HG03139 (cell line): ENCODE measurements around the gene TREML2.

ENCODE experiments used
- ATAC-seq: cut with Tn5 transposase; IDR thresholded peaks from one replicate; pipeline ENCODE4 v1.9.1; 2021; ENCODE audit not compliant: unreplicated experiment

Gene TREML2

DNA sequence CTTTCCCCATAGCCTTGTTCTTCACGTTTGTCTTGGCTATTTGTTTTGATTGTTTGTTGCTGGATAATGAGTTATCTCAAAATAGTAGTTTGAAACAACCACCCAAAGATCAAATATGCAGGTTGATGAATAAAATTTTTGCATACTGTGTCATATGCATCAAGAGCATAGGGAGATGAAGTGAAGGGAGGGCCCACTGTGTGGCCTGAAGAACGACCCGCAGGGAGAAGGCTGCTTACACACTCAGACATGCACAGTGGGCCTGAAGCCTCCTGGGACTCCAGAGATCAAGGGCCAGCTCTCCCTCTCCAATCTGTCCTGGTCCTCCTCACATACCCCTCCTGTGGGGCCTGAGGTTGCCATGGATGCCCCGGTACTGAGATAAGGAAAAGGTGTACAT is 21.8 kb downstream of the TREML2 start:
- no peak for ATAC-seq

DNA sequence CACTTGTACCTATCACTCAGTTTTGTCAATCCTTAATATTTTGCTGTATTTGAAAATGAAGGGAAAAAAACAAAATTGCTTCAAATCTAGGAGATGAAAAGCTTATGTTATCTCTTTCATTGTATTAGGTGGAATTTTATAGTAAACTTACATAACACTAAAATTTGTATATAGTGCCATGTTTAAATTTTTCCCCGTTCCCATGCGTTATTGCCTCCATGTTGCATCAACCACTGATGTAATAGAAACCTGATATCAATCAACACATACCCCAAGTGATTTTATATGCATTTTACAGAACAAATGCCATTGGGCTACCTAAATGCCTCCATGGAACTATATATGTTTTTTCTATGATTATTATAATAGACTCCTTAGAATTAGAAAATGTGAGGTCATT is 23.3 kb downstream of the TREML2 start:
- no peak for ATAC-seq

DNA sequence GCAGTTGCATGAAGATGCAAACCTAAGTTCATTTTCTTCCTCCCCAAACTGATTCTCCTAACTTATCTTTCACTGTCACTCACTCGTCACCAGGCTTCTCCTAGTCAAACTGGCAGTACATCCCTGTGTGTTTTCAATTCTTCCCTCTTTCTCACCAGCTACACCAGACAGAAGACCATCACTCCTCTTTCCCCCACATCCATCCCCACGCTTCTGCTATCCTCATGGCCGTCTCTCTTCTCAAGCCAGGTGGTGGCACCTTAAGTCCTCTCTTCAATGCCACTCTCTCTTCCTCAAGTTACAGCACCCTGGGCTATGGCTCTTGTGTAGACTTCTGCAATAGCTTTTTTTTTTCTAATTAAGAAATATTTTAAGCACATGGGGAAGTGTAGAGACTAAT is 23.7 kb downstream of the TREML2 start:
- ATAC-seq = no peak

DNA sequence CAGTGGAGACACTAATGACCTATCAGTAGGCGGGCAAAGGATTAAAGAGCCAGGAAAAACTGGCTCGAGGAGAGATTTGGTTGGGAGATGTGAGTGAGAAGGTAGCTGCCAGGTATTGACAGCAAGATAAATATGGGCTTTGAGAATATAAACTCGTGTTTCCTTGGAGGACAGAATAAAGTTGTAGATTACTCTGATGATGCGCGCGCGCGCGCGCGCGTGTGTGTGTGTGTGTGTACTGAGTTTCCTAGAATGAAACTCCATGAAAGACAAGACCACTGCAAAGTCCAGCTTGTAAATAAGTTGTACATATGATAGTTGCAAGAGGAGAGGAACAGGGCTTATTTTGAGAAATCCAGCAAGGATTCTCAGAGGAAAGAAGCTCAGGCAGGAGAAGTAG is 24.8 kb downstream of the TREML2 start:
- ATAC-seq = no peak

DNA sequence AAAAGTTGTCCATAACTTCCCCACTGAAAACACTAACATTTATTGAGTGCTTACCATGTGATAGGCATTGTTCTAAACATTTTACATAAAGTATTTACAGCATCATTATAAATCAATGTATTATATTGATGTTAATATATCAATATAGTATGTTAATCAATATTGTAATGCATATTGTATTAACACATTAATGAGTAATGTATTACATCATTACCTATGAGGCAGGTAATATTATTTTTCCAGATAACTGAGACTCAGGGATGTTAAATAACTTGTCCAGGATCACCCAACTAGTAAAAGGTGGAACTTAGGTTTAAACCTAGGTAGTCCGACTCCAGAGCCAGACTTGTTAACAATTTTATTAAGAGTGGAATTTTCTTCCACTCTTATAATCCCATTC is 25.9 kb downstream of the TREML2 start:
- no peak for ATAC-seq

DNA sequence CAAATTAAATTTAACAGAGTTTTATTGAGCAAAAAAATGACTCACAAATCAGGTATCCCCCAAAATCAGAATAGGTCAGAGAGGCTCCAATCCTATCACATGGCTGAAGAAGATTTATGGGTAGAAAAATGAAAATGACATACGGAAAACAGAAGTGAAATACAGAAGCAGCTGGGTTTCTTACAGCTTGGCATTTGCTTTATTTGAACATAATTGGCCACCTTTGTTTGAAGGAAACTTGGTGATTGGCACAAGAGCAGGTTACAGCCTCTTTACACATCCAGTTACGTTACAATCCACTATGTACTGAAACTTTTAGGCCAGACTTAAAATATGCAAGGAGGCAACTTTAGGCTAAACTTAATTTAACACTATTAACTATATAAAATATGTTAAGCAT is 26.3 kb downstream of the TREML2 start:
- ATAC-seq = no peak

DNA sequence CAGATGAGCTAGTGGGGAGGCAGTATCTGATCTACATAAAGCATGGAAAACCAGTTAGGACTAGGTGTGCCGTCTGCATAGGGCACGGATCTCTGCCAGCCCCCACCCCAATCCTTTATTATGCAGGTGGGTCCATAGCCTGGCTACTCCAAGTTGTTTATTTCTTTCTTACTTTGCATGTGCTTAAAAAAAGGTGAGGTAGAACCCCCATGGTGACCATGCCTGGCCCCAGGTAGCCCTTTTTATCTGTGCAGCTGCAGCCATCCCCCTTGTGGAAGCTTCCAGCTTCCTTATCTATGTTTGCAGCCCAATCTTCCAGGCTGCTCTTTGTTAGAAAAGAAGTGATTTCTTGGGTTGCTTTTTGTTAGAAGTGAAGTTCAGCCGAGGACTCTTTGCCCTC is 29.0 kb downstream of the TREML2 start:
- ATAC-seq = no peak

DNA sequence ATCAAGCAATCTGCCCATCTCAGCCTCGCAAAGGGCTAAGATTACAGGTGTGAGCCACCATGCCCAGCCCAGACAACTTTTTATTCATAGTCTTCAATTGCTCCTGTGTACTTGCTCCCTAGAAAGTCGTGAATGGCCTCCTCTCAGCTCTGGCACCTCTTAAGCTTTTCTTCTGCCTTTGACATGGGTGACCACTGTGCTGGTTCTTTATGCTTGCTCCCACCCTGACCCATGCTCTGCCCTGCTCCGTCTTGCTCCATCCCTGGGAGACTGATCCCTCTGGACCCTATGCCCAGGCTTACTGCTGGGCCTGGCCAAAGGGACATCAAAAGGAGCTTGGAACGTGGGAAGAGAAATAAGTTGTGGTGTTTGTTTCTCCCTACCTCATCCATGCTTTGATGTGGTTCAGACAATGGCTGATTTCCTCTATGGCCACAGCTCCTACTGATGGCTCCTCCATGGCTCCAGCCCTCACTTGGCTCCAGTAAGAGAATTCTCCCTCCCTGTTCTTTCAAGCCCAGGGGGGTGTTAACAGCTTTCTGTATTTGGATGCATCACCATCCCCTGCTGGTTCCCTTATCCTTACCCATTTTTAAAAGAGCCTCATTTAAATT is 30.3 kb downstream of the TREML2 start:
- no peak for ATAC-seq

DNA sequence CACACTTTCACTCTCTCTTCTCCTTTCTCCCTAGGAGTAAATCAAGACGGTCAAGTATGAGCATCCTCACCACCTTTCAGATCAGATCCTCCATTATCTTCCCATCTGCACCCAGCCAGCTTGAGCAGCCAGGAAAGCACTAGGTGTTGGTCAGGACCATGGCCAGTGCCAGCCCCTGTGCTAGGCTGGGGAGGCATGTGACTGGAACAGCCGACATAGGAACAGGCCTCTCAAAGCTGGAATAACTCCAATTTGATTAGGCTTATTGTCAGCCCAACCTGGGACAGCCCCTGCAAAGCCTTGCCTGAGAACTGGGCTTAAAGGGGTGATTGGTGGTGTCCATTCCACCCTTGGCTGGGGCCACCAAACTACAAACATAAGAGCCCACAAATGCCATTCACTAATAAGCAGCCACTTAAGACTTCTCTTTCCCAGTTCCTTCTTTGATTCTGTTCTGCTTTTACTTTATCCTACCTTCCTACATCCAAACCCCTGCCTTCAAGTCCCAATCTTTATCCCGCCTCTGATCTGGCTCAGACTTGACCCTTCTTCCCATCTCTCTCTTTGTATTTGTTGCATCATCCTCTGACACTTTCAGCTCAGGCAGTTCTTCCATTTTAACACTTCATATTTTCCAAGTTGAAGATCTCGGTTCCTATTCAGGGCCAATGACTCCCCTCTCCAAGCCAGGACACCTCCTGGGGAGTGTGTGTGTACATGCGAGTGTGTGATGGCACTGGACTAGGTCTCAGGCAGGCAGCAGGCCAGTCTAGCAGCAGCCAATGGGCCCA is 33.6 kb downstream of the TREML2 start:
- ATAC-seq = no peak

DNA sequence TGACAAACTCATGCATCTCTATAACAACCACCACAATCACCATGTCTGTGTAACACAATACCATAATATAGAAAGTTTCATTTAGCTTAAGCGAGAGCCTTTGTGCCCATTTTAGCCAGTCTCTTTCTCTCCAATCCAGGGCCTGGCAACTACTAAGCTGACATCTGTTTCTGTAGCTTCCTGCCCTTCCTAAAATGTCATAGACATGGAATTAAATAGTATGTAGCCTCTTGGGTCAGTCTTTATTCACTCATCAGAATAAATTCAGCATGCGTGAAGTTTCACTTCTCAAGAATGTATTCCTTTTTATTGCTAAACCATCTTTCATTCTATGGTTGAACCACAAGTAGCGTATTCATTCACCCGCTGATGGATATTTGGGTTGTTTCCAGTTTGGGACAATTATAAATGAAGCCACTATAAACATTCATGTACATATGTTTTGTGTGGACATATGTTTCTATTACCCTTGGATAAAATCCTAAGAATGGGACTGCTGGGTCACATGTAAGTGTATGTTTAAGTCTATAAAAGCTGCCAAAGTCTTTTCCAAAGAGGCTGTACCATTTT is 36.3 kb downstream of the TREML2 start:
- ATAC-seq = no peak

DNA sequence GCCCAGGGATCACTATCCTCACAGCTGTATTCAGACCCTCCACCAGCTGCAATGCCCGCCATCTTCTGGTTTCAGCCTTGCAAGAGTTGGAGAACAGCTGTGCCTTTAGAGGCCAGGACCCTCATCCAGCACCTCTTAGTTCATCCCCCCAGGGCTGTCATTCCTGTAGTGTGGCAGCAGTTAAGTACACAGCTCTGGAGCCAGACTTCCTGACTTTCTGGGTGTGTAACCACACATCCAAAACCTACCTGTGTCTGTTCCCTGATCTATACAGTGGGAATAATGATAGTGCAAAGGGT is 37.6 kb downstream of the TREML2 start:
- no peak for ATAC-seq

DNA sequence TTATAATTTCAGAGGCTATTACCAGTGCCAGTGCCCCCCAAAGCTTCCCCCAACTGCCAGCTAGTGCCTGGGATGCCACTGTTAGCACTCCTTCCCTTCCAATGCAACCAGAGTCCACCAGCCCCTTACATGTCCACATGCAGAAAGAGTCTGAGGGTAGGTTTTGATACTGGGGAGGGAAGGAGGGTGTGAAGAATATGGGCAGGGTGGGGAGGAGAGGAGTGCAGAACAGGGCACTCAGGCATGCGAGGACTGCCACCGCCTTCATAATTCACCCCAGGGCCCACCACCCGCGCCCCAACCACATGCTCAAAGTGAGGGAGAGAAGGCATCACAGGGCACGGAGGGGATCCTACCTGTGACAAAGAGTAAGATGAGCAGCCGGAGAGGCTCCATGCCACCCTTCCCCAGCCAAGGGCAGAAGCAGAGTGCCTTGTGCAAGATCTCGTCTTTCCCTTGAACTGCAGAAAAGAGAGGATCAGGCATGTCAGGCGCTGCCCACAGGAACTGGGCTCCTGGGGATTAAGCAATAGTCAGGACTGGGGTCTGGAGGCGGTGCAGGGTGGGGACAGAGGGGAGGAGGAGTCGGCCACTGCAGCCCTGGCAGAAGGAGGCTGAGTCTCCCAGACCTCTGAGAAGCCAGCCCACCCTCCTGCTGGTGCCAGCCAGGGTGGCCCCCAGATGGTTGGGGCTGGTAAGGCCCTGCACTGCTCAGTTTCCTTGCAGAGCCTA is 38.1 kb downstream of the TREML2 start, which contains the start of gene TREM2:
Gene TREM2 (minus strand): TSS at position 430 of the 732 bp plus-strand sequence. CDS start 34 bp downstream, at position 396.
- ATAC-seq = no peak

DNA sequence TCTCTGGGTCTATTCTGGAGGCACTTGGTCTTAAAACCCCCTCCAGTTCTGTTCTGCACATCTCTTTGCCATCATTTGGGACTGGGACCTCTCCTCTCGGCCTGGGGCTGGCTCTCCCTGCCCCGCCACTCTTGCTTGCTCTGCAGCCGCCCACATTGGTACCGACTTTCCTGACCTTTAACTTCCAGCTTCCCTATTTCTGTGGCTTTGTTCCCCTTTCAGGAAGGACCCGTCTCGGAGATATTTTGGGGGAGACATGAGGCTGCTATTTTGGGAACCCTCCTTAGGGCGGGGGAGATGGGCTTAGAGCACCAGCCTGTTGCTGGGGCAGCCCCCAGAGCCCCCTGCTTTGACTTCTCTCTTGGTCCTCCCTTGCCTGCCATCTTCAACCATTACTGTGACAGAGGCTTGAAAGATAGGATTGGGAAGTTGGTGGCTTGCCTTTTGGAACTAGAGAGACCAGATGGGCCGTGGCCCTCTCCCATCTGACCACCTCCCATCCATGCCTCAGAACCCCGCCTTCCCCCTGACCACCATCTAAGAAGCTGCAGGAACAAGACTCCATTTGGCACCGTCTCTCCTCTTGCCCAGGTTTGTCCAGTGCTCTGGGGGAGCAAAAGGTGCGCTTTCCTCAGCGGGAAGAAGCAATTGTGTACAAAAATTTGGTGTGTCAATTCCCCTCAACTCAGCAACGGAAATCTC is 38.9 kb downstream of the TREML2 start:
- ATAC-seq = no peak

DNA sequence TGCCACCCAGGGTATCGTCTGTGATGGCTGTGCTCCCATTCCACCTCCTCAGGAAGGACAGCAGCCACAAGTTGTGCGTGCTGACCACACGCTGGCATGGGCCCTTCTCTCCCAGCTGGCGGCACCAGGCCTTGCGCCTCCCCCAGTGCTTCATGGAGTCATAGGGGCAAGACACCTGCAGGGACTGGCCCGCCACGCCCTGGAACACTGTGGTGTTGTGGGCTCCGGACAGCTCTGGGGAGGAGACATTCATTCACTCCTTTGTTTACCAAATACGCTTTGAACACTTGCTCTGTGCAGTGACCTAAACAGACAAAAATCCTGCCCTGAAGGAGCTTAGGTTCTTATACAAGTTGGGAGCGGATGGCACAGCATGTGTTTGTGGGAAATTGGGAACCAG is 39.6 kb downstream of the TREML2 start:
- no peak for ATAC-seq

DNA sequence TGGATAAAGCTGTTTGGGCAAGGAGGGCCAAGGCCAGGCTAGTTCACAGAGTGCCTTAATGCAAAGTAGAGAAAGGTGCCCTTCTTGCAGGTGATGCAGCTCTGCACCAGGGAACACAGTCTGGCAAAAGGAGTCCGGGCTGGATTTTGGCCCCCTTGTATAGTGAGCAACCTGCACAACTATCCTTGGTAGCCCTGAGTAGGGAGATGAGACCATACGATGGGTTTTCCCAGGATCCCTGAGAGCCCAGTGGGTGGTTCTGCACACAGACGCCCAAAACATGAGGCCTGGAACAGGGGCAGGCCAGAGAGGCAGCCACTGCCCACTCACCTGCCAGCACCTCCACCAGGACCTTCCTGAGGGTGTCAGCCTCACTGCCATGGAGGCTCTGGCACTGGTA is 40.0 kb downstream of the TREML2 start:
- ATAC-seq = no peak

DNA sequence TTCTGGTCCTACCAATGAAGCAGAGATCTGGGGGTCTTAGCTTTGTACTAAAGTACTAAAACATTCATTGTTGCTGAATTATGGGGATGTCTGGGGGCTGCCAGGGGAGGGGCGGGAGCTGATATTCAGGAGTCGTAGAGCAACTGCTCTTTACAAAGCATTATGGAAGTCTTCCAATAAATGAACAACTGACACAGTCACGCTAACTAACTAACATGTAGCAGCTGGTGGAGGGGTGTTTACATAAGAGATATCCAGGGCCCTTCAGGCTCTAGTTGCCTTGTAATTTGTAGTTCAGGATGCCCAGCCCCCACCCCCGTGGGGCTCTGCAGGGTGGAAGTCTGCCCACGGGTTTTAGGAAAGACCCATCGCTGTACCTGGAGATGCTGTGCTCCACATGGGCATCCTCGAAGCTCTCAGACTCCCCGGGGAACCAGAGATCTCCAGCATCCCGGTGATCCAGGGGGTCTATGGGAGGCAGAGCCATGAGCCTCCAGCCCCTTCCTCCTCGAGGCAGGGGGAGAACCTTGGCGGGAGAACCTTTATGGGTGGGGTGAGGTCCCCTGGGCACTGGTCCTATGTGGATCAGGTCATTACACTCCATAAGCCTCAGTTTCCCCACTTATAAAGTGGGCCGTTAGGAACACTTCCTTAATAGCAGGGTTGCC is 41.4 kb downstream of the TREML2 start:
- no peak for ATAC-seq

DNA sequence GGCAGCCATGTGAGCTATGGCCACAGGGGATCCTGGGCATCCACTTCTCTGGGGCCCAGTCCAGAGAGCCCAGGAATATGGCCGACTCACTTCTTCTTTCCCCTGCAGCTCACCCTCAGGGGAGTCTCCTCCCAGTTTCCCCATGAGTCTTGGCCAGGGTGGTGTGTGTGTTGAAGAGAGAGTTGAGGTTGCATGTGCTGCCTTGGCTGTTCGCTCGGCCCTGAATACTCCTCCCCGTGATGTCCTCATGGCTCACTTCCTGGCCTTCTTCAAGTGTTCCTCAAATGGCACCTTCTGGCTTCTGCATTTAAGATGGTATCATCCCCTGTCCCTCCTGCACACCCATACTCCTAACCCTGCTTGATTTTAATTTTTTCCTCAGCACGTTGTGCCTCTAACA is 43.6 kb downstream of the TREML2 start:
- ATAC-seq = no peak

DNA sequence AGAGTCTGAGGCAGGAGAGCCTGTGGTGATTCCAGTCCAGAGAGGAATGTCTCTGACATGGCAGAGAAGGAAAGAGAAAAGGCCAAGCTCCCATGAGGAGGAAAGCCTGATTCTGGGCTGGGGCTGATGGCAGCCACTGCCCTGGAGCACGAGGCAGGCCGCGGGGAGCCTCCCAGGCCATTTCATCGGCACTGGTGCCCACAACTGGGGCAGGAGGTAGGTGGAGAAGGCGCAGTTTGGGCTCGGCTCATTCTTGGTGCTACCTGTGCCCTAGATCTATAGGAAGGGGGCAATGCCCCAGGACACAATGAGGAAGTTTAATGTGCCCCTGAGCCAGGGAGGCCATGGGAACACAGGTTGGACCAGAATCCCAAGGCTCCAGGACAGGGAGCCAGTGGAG is 44.2 kb downstream of the TREML2 start:
- ATAC-seq = no peak

DNA sequence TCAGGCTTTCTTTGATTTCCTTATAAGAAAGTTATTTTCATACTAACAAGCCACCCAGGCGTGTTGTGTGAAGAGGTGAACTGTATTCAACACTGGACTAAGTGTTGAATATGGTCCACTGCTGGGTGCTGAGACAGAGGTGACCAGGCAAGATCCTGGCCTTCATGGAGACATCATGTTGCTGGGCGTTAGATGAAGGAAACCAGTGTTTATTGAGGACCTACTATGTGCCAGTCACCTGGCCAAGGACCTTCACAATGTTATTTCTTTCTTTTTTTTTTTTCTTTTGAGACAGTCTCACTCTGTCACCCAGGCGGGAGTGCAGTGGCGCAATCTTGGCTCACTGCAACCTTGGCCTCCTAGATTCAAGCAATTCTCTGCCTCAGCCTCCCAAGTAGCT is 44.9 kb downstream of the TREML2 start:
- no peak for ATAC-seq

DNA sequence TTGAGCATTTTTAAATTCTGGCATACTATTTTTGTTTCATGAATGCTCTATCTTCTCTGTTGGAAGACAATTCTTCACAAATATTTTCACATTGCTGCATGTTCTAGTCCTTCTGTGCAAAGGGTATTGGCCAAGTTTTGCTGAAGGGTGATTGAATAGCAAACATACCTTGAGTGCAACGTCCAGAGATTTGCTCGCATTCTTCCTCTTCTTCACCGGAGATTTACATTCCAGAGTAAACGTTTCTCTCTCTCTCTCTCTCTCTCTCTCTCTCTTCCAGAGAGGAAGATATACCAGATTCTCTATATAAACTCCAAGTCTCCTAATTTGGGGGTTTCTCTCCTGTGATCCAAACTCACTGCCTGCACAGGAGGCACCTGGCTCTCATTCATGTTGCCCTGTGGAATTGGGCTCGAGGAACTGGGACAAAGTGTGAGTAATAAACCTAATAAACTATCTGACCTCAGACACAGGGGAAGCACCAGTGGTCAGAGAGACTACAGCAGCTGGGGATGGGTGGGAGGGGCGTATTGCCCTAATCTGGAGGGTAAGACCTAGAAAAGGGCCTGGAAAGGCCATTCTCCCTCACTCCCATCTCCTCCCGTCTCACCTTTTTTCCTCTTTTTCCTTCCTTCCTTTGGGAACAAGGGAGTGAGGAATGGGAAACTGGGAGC is 45.7 kb downstream of the TREML2 start:
- ATAC-seq = no peak
